Measurements from ENCODE around the gene SS18L1.

SS18L1 gene

GRCh38 chr20:62120990-62121775 lies 22.4 kb upstream of the SS18L1 start:
- no peak for DNase-seq

DNA sequence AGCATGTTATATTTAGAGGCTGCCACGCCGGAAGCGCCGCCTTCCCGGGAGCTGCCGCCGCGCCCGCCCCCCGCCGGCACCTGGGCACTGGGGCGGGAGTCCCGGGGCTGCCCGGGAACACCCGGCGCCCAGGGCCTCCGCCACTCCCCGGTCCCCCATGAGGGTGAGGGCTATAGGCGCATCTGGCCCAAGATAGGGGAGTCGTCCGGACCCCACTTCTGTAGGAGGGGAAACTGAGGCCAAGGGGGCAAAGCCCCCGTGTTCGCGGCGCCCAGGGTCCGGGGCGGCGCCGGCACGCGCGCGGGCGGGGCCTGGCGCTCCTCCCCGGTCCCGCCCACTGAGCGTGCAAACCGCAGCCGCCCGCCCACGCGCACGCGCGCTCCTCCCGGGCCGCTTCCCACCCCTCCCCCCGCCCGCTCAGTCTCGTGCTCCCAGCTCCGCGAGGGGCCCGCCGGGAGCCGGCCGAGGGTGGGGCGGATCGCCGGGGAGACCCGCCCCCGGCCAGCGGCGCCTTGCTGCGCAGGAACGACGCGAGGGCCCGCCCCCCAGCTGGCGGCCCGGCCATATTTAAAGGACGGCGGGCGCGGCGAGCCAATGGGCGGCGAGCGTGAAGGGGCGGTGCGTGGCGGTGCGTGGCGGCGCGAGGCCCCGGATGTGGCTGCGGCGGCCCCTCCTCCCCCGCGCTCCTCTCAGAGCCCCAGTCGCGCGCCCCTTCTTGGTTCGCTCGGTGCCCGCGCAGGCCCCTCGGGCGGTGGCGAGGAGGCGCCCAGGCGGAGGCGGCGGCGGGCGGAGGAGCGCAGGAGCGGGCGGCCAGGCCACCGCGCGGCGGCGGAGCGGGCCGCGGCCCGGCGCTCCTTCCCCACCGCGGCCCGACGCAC lies 21.6 kb upstream of the SS18L1 start, which contains the start of gene LSM14B:
Gene LSM14B (plus strand): TSS at position 700 of the 878 bp plus-strand sequence. CDS start 192 bp downstream, outside the sequence.
- DNase-seq: peak; percentile 98

DNA sequence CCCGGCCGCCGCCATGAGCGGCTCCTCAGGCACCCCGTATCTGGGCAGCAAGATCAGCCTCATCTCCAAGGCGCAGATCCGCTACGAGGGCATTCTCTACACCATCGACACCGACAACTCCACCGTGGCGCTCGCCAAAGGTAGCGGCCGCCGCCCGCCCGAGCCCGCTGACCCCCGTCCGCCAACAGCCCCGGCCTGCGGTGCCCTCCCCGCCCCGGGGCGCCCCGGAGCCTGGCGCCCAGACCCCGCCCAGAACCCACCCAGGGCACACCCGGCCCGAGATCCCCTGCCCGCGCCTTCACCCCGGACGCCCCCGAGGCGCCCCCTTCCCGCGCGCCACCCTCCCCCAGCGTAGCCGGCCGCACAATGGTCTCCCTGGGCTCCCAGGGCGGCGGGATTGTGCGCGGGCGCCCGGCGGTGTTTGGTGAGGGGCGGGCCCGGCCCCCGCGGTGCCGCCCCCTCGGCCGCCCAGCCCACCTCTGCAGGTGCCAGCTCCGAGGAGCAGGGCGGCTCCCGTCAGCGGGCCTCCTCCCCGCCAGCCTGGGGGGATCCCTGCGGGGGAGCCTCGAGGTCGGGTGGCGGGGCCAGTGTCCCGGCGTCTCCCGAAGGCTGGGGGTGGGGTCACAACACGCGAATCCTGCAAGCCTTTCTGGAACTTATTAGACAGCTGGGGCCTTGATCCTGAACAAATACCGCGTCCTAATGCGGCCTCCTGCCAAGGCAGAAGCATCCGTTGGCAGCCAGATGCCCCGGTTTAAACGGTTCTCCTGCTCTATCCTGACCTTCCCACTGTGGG lies 20.7 kb upstream of the SS18L1 start:
- DNase-seq: peak; percentile 73

- no peak for DNase-seq
Observed at GRCh38 chr20:62123450-62124118, 20.0 kb upstream of the SS18L1 start.

- no peak for DNase-seq
Observed at GRCh38 chr20:62126141-62126540, 17.4 kb upstream of the SS18L1 start.

DNA sequence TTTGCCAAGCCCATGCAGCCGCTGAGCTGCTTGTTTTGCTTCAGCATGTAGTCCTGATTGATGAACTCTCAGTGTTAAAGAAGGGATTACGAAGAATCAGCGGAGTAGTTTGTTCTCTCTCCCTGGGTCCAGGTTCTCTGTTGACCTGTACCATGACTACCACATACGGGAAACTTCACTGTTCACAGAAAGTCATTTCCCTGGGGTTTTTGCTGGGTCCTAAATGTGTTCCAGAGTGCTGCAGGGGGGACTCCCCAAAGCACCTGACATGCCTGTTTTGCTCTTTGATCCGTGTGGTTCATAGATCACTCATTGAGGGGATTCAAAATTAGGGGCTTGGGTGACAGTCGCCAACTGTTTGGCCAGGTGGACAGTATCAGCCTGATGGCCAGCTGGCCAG lies 15.8 kb upstream of the SS18L1 start:
- no peak for DNase-seq

- no peak for DNase-seq
Observed at GRCh38 chr20:62128502-62128901, 15.1 kb upstream of the SS18L1 start.

- DNase-seq: no peak
Observed at GRCh38 chr20:62129731-62130531, 13.6 kb upstream of the SS18L1 start.

- no peak for DNase-seq
Observed at GRCh38 chr20:62131560-62132320, 11.8 kb upstream of the SS18L1 start.

DNA sequence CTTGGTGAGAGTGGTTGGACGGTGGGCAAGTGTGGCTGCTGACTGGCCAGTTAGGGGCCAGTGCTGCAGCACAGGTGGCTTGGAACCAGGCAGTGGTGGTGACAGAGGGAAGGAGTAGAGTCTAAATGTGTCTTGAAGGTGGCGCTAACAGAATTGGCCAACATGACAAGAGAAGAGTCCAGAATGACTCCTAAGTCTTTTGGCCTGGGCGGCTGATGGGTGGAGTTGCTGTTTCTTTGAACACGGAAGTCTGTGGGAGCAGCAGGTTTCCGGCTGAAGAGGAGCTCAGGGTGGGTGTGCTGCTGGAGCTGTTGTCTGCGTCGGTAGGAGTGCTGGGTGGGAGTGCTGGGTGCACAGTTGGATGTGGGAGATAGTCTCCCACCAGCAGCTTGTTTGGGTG lies 11.1 kb upstream of the SS18L1 start:
- DNase-seq: no peak

DNA sequence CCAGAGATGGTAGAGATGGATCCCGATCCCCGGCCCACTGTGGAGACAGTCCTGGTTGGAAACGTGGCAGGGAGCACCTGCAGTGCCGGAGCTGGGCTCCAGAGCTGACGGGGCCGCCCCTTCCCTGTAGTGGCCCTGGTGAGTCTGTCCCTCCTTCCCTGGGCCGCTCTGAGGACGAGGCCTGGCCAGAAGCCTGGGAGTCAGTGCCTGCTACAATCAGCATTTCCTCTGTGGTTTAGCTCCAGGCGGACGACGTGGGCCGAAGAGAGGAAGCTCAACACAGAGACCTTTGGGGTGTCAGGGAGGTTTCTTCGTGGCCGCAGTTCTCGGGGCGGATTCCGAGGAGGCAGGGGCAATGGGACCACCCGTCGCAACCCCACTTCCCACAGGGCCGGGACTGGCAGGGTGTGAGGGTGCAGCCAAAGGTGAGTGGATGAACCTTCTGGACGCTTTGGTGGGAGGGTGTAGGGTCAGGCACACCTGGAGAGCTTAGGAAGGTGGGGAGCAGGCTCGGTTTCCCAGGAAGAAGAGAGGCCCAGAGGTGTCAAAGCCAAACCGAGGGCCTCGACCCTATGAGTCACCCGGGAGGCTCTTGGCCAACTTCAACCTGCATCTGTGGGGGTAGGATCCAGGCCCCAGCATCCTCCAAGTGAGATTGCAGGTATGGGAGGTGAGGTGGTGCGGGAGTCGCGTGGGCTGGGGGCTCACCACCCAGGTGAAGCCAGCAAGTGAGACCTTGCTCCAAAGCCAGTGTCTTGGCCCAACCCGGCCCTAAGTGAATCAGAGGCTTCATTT lies 10.3 kb upstream of the SS18L1 start:
- no peak for DNase-seq

DNA sequence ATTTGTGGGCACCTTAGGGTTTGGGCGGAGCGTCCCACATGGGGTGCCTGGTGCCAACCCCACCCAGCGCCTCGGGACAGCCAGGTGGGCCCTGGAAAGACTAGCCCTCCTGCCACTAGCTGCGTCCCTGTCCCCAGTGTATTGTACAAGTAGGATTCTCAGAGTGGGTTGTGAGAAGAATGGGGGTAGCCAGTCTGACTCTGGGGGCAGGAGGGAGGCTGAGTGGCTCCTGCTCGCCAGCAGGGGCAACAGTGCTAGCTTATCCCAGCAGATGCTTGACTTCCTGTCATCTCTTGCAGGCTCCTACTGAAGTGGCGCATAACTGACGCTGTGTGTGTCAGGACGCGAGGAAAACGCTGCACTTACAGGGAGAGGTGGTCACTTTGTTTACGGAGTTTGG lies 9.7 kb upstream of the SS18L1 start:
- no peak for DNase-seq

DNA sequence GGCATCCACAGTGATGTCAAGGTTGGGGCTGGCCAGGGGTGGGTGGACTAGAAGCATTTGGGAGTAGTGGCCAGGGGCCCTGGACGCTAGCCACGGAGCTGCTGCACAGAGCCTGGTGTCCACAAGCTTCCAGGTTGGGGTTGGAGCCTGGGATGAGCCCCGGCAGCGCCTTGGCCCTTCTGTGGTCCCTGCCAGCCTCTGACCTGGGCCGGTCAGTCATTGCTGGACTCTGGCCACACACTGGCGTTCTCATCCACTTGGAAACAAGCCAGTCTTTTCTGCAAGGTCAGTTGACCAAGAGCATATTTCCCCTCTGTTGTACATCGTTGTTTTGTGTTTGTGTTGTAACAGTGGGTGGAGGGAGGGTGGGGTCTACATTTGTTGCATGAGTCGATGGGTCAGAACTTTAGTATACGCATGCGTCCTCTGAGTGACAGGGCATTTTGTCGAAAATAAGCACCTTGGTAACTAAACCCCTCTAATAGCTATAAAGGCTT lies 8.8 kb upstream of the SS18L1 start:
- DNase-seq: no peak

- DNase-seq: no peak
Observed at GRCh38 chr20:62135573-62136266, 7.8 kb upstream of the SS18L1 start.

DNA sequence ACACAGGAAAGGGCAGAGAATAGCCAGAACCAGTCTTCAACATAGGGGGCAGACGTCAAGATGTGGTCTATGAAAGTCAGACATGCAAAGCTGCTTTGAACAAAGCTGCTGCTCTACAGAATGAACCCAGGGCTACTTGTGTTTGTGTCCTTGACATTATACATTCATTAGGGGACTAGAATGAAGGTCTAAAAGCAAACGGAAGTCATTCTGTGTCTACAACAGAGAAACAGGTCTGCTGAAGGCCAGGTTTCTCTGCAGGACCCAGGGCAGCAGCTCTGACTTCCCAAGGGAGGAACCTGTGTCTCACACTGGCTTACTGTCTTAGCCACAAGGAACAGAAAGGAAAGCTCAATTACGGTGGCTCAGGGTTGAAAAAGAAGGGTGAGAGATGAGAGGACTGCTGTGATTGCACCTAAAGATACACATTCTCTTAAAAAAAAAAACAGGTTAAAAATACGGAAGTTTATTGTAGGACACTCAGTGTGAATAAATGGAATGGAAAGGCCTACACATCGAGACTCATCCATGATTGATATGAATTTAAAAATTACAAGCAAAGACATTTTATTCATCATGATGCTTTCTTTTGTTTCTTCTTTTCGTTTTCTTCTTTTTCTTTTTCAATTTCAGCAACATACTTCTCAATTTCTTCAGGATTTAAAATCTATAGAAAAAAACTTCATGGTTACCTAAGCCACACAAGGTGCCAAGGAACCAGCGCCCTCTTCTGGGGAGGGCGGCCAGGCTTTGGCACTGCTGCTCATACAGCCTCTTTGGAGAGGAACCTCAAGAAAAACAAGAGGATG lies 7.1 kb upstream of the SS18L1 start:
- peak; percentile 30 for DNase-seq

DNA sequence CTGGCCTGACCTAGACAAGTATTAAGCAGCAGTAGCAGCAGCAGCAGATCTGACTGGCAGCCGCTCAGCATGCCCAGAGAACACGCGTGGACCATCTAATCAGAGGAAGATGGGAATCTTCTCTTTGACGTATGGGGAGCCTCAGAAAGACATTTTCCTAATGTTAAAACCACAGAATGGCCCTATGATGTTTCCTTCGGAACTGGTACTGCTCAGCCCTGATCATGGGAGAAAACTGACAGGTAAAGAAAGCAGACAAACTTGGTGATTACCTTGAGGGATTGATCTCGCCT lies 6.5 kb upstream of the SS18L1 start:
- no peak for DNase-seq

GRCh38 chr20:62137478-62138203 lies 5.9 kb upstream of the SS18L1 start:
- DNase-seq: no peak

DNA sequence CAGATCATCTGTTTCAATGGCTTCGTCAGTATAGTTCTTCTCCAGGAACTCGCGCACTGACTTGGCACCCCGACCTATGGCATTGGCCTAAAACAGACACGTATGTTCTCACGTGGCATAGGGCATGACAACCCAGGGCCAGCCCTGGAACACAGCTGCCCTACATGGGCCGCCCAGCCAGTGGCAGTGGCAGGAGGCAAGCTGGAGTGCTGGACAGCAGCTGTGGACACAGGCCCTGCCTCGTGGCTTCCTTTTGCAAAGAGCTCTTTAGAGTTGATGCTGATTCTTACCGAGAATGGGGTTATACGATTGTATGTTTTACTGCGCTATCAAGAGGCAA lies 5.4 kb upstream of the SS18L1 start:
- no peak for DNase-seq
